AG09309 (cell line): ENCODE measurements around the gene PTPRCAP.
"Not testable (repeated sequence)": the region's sequence is repeated elsewhere in the genome, so short reads cannot be mapped to it uniquely, and the experiment has no call there.

ENCODE experiments used
- DNase-seq: peaks from one replicate; pipeline ENCODE4 v3.0.0-alpha.2; 2010; ENCODE audit warnings: low read depth
- H3K4me3 ChIP-seq: 2 replicates; pipeline ENCODE4 v1.5.1; 2011; ENCODE audit warnings: mild to moderate bottlenecking, low read depth, low read length, moderate library complexity; ENCODE audit not compliant: control insufficient read depth
- CTCF ChIP-seq: IDR thresholded peaks from 2 replicates; pipeline ENCODE4 v1.5.1; 2011; ENCODE audit warnings: mild to moderate bottlenecking, low read depth, low read length, inconsistent platforms; ENCODE audit not compliant: insufficient read depth, control insufficient read depth; ENCODE audit errors: missing control alignments

Gene PTPRCAP

DNA sequence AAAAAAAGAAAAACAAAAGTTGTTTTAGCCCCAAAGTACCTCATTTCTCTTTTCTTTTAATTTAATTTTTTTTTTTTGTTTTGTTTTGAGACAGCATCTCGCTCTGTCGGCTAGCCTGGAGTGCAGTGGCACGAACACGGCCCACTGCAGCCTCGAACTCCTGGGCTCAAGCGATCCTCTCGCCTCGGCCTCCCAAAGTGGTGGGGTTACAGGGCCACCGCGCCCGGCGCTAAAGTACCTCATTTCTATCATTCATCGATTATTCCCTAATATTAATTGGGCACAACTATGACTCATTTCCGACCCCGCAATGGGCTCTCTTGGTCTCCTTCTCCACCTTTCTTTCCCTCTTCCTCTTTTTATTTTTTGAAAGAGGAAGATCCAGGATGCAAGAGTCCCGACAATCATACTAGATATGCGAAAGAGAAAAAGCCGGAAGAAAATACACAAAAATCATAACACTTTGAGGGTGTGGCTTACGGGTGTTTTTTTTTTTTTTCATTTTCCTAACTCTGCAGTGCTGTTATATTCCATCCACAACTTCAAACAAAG is 44.9 kb upstream of the PTPRCAP start:
- peak overlapping the region; percentile 66 for H3K4me3 ChIP-seq
- DNase-seq, result no peak
- no peak for TF ChIP-seq CTCF

DNA sequence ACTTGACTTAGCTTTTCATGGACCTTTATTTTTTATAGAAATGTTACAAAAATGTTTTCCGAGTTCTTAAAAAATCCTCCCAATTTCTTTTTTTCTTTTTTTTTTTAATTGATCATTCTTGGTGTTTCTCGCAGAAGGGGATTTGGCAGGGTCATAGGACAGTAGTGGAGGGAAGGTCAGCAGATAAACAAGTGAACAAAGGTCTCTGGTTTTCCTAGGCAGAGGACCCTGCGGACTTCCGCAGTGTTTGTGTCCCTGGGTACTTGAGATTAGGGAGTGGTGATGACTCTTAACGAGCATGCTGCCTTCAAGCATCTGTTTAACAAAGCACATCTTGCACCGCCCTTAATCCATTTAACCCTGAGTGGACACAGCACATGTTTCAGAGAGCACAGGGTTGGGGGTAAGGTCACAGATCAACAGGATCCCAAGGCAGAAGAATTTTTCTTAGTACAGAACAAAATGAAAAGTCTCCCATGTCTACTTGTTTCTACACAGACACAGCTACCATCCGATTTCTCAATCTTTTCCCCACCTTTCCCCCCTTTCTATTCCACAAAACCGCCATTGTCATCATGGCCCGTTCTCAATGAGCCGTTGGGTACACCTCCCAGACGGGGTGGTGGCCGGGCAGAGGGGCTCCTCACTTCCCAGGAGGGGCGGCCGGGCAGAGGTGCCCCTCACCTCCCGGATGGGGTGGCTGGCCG is 40.0 kb upstream of the PTPRCAP start:
- not testable (repeated sequence) for DNase-seq, H3K4me3 ChIP-seq

DNA sequence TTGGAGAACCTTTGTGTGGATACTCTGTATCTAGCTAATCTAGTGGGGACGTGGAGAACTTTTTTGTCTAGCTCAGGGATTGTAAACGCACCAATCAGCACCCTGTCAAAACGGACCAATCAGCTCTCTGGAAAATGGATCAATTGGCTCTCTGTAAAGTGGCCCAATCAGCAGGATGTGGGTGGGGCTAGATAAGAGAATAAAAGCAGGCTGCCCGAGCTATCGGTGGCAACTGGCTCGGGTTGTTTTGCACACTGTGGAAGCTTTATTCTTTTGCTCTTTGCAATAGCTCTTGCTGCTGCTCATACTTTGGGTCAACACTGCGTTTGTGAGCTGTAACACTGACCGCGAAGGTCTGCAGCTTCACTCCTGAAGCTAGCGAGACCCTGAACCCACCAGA is 39.2 kb upstream of the PTPRCAP start:
- DNase-seq, H3K4me3 ChIP-seq: not testable (repeated sequence)

DNA sequence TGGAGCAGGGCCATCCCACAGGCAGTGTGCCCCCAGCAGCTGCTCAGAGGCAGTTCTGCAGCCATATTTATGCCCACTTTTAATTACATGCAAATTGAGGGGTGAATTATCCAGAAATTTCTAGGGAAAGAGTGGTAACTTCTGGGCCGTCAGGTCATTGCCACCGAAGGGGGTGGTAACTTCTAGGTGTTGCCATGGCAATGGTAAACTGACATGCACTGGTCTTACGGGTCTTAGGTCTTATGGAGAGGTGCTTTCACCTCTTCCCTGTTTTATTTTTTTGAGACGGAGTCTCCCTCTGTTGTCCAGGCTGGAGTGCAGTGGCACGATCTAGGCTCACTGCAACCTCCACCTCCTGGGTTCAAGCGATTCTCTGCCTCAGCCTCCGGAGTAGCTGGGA is 35.4 kb upstream of the PTPRCAP start:
- no peak overlapping the region for H3K4me3 ChIP-seq
- DNase-seq, result no peak
- no peak for TF ChIP-seq CTCF

DNA sequence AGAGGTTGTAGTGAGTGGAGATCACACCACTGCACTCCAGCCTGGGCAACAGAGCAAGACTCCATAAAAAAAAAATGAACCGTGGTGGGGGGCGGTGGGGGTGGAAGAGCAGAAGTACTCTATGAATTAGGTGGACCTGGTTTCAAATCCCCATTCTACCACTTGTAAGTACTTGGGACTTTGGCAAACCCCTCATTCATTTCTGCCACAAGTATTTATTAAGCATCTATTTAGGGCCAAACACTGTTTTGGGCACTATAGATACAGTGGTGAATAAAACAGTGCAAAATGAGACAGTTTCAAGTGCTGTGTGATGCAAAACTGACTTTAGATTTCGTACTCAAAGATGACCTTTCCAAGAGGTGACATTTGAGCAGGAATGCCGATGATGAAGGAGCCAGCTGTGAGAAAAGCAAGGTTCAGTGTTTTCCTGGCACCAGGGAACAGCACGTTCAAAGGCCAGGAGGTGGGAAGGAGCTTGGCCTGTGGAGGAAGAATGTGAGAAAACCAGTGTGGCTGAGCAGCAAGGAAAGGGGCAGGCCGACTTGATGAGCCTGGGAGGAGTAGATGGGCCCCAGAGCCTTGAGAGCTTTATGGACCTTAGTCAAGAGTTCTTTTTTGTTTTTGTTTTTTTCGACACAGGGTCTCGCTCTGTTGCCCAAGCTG is 33.0 kb upstream of the PTPRCAP start:
- no peak overlapping the region for H3K4me3 ChIP-seq
- no peak for DNase-seq
- TF ChIP-seq CTCF, result no peak

GRCh38 chr11:67469508-67469811 is 32.0 kb upstream of the PTPRCAP start:
- H3K4me3 ChIP-seq, result peak overlapping the region; percentile 87
- DNase-seq, result no peak
- TF ChIP-seq CTCF, result no peak

DNA sequence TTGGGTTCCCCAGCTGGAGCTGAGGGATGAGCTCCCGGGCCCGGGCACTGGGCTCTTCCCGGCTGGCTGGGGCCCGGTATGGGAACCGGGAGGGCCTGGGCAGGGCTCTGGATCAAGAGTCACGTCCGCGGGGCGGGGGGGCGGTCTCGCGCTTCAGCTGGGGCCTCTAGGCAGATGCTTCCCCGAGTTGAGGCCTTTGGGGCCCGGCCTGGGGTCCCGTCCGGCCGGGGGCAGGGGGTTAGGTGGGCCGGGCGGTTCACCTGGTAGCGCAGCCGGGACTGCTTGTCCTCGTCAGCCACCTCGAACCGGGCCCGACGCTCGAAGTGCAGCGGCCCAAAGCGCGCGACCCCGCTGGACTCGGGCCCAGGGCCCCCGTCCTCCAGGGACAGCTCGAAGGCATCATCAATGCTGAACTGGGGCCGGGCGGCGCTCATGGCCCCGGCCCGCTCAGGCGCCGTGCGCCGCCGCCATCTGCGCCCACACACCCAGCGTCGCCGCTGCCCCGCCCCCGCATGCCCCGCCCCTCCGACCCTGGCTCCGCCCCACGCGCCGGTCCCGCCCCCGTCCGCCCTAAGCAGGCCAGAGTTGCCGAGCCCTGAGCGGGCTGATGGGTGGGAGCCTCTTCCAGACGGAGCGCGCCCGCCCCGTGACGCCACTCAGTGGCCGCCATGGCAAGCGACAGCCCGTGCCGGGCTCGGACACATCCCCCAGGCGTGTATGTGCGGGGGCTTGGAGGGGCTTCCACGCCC is 31.5 kb upstream of the PTPRCAP start, which contains the start of gene TMEM134:
TSS of gene TMEM134 (minus strand) at position 493 of the 749 bp plus-strand sequence. CDS start at position 434, 59 bp downstream.
- peak within 1 kb of the TSS; percentile 87 for H3K4me3 ChIP-seq
- TF ChIP-seq CTCF, result peak; percentile 43
- peak; percentile 61 for DNase-seq
